Endothelial cell (in vitro differentiated cells): Measurements from ENCODE around the gene PLEKHH1. TPM values are rescaled to one million over a fixed set of nuclear protein-coding genes. Genes with fewer than 3 reads are reported as not detected.

Source experiments
- DNase-seq: peaks from one replicate; pipeline ENCODE4 v3.0.0; 2021; ENCODE audit warnings: low spot score
- H3K27ac Mint-ChIP-seq: one replicate; pipeline ENCODE4 v1.8.0; 2021; ENCODE audit warnings: mixed read lengths, inconsistent platforms; ENCODE audit not compliant: unreplicated experiment
- H3K27me3 Mint-ChIP-seq: one replicate; pipeline ENCODE4 v1.8.0; 2021; ENCODE audit warnings: mild to moderate bottlenecking, moderate library complexity, mixed read lengths, inconsistent platforms; ENCODE audit not compliant: unreplicated experiment
- H3K36me3 Mint-ChIP-seq: one replicate; pipeline ENCODE4 v1.8.0; 2021; ENCODE audit warnings: mild to moderate bottlenecking, low read depth, mixed read lengths, inconsistent platforms; ENCODE audit not compliant: unreplicated experiment
- H3K4me1 Mint-ChIP-seq: one replicate; pipeline ENCODE4 v1.8.0; 2021; ENCODE audit warnings: mild to moderate bottlenecking, mixed read lengths, inconsistent platforms; ENCODE audit not compliant: unreplicated experiment
- H3K4me3 Mint-ChIP-seq: one replicate; pipeline ENCODE4 v1.8.0; 2021; ENCODE audit warnings: mild to moderate bottlenecking, mixed read lengths, inconsistent platforms; ENCODE audit not compliant: unreplicated experiment
- H3K9me3 Mint-ChIP-seq: one replicate; pipeline ENCODE4 v1.8.0; 2021; ENCODE audit warnings: mixed read lengths, inconsistent platforms; ENCODE audit not compliant: unreplicated experiment
- CTCF ChIP-seq: fragments of 200-600 bp; sonication (generic); IDR thresholded peaks from one replicate; pipeline ENCODE4 v1.5.0; 2021; ENCODE audit warnings: antibody characterized with exemption; ENCODE audit not compliant: unreplicated experiment
- total RNA-seq: library from RNA; stranded (reverse); fragmentation: NEBNext Ultra II Directional; extraction: Animal tissue kit (Norgen Biotek cat#: 25700); gene quantifications from one replicate; pipeline ENCODE4 v1.2.1, GENCODE V29; 2021; ENCODE audit not compliant: unreplicated experiment

Gene PLEKHH1
- total RNA-seq, 1 donor from 2014 or later: 9.5 TPM

GRCh38 chr14:67577909-67578749 lies 45.0 kb downstream of the PLEKHH1 start:
- Mint-ChIP-seq H3K27me3 (peaks cover 2% of the 10 kb centered on the region), H3K27ac (no peak overlapping the region), H3K4me3 (no peak overlapping the region), H3K4me1 (peaks cover 6% of the 10 kb centered on the region), H3K9me3 (no peaks in the 10 kb centered on the region), H3K36me3 (peaks cover 4% of the 10 kb centered on the region)
- no peak for DNase-seq
- no peak for TF ChIP-seq CTCF

GRCh38 chr14:67579040-67579439 lies 46.0 kb downstream of the PLEKHH1 start:
- no peak overlapping the region for H3K27ac Mint-ChIP-seq
- no peak for TF ChIP-seq CTCF
- no peak overlapping the region for H3K4me3 Mint-ChIP-seq
- H3K9me3 Mint-ChIP-seq: no peaks in the 10 kb centered on the region
- peaks cover 4% of the 10 kb centered on the region for H3K36me3 Mint-ChIP-seq
- H3K27me3 Mint-ChIP-seq: peaks cover 2% of the 10 kb centered on the region
- peaks cover 6% of the 10 kb centered on the region for H3K4me1 Mint-ChIP-seq
- DNase-seq: no peak

GRCh38 chr14:67579636-67580035 lies 46.5 kb downstream of the PLEKHH1 start:
- Mint-ChIP-seq H3K36me3 (peaks cover 4% of the 10 kb centered on the region), H3K27ac (no peak overlapping the region), H3K4me3 (no peak overlapping the region), H3K27me3 (peaks cover 2% of the 10 kb centered on the region), H3K4me1 (peaks cover 6% of the 10 kb centered on the region), H3K9me3 (no peaks in the 10 kb centered on the region)
- DNase-seq: no peak
- no peak for TF ChIP-seq CTCF

GRCh38 chr14:67580336-67581171 lies 47.5 kb downstream of the PLEKHH1 start:
- no peak for TF ChIP-seq CTCF
- no peak overlapping the region for H3K27ac Mint-ChIP-seq
- no peak for DNase-seq
- H3K9me3 Mint-ChIP-seq: no peaks in the 10 kb centered on the region
- H3K36me3 Mint-ChIP-seq: peaks cover 4% of the 10 kb centered on the region
- H3K4me3 Mint-ChIP-seq: no peak overlapping the region
- peaks cover 2% of the 10 kb centered on the region for H3K27me3 Mint-ChIP-seq
- H3K4me1 Mint-ChIP-seq: peaks cover 6% of the 10 kb centered on the region
